Measurements from ENCODE around the gene RASGRF2. TPM values are rescaled to one million over a fixed set of nuclear protein-coding genes. Genes with fewer than 3 reads are reported as not detected.

RASGRF2 gene
- total RNA-seq, 2 experiments from 2014 or later, result 0.06 to 0.13 TPM

DNA sequence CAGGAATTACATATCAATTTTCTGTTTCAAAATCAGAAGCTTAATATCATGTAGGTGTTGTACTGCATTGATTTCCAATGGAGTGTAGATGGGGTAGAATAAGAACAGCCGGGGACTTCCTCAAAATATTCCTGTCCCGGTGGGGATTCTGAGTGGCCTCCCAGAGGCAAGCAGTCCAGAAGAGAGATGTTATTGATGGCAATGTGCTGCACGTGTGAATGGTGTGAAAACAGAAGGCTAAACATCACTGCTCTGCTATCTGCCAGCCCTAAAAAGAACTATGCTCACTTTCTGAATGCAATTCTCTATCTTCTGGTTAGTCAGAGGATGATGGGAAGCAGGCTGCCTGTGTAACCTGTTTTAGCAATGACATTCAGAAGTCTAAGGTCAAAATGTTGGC, 181.9 kb downstream of the RASGRF2 start:
- H3K4me3 ChIP-seq (ENCODE audit: low read depth, low read length, poor library complexity, severe bottlenecking), result no peak overlapping the region
- BruUV-seq (replicated peaks), result no TSS peak
- no peak for DNase-seq (ENCODE audit: low spot score)
- no peaks in the 10 kb centered on the region for H3K36me3 ChIP-seq (ENCODE audit: insufficient read depth, low read length)
- intact Hi-C loops (cut with micrococcal nuclease; ENCODE audit: unreplicated experiment), result no loop called here
- TF ChIP-seq, protein P1, sequence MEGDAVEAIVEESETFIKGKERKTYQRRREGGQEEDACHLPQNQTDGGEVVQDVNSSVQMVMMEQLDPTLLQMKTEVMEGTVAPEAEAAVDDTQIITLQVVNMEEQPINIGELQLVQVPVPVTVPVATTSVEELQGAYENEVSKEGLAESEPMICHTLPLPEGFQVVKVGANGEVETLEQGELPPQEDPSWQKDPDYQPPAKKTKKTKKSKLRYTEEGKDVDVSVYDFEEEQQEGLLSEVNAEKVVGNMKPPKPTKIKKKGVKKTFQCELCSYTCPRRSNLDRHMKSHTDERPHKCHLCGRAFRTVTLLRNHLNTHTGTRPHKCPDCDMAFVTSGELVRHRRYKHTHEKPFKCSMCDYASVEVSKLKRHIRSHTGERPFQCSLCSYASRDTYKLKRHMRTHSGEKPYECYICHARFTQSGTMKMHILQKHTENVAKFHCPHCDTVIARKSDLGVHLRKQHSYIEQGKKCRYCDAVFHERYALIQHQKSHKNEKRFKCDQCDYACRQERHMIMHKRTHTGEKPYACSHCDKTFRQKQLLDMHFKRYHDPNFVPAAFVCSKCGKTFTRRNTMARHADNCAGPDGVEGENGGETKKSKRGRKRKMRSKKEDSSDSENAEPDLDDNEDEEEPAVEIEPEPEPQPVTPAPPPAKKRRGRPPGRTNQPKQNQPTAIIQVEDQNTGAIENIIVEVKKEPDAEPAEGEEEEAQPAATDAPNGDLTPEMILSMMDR (conservative IDR thresholded peaks at IDR 0.05; ENCODE audit: low read length), result no peak
- TF ChIP-seq EZH2phosphoT487 (IDR thresholded peaks at IDR 0.05; ENCODE audit: borderline replicate concordance, low read depth, low read length), result no peak
- no peaks in the 10 kb centered on the region for H3K4me1 ChIP-seq (ENCODE audit: insufficient read depth, low read length, poor library complexity, severe bottlenecking)
- no peaks in the 10 kb centered on the region for H3K9me3 ChIP-seq (ENCODE audit: low read length)
- no peaks in the 10 kb centered on the region for H3K79me2 ChIP-seq (ENCODE audit: insufficient read depth, low read depth, low read length)
- ChIA-PET CTCF (ENCODE audit: unreplicated experiment) (no interaction called here), POLR2A (no interaction called here)
- no peak overlapping the region for H2AFZ ChIP-seq (ENCODE audit: low read length)
- no peaks in the 10 kb centered on the region for H4K20me1 ChIP-seq (ENCODE audit: insufficient read depth, low read length)
- H3K9me2 ChIP-seq (ENCODE audit: insufficient read depth, low read length), result no peaks in the 10 kb centered on the region
- H3K27ac ChIP-seq (ENCODE audit: low read depth, low read length, poor library complexity, severe bottlenecking), result no peak overlapping the region
- H3K4me2 ChIP-seq (ENCODE audit: low read length), result no peak overlapping the region

- no TSS peak for BruUV-seq (replicated peaks)
- ChIA-PET CTCF (ENCODE audit: unreplicated experiment) (no interaction called here), POLR2A (no interaction called here)
These were observed 185.3 kb downstream of the RASGRF2 start for GRCh38 chr5:81145329-81145935.

GRCh38 chr5:81146031-81146430, 185.9 kb downstream of the RASGRF2 start:
- no peaks in the 10 kb centered on the region for H4K20me1 ChIP-seq (ENCODE audit: insufficient read depth, low read length)
- H3K27ac ChIP-seq (ENCODE audit: low read depth, low read length, poor library complexity, severe bottlenecking), result no peak overlapping the region
- no peak for DNase-seq (ENCODE audit: low spot score)
- intact Hi-C loops (cut with micrococcal nuclease; ENCODE audit: unreplicated experiment), result no loop called here
- no peak for TF ChIP-seq EZH2phosphoT487 (IDR thresholded peaks at IDR 0.05; ENCODE audit: borderline replicate concordance, low read depth, low read length)
- TF ChIP-seq, protein P1 (conservative IDR thresholded peaks at IDR 0.05; ENCODE audit: low read length), result no peak
- H3K4me3 ChIP-seq (ENCODE audit: low read depth, low read length, poor library complexity, severe bottlenecking), result no peak overlapping the region
- H3K4me1 ChIP-seq (ENCODE audit: insufficient read depth, low read length, poor library complexity, severe bottlenecking), result no peaks in the 10 kb centered on the region
- BruUV-seq (replicated peaks), result no TSS peak
- no peaks in the 10 kb centered on the region for H3K36me3 ChIP-seq (ENCODE audit: insufficient read depth, low read length)
- ChIA-PET CTCF (ENCODE audit: unreplicated experiment) (no interaction called here), POLR2A (no interaction called here)
- no peaks in the 10 kb centered on the region for H3K9me3 ChIP-seq (ENCODE audit: low read length)
- H3K4me2 ChIP-seq (ENCODE audit: low read length), result no peak overlapping the region
- no peaks in the 10 kb centered on the region for H3K79me2 ChIP-seq (ENCODE audit: insufficient read depth, low read depth, low read length)
- no peak overlapping the region for H2AFZ ChIP-seq (ENCODE audit: low read length)
- no peaks in the 10 kb centered on the region for H3K9me2 ChIP-seq (ENCODE audit: insufficient read depth, low read length)

More at GRCh38 chr5:81145329-81145935, 185.3 kb downstream of the RASGRF2 start:
- intact Hi-C loops (cut with micrococcal nuclease; ENCODE audit: unreplicated experiment), result no loop called here
- Histone ChIP-seq H3K79me2 (ENCODE audit: insufficient read depth, low read depth, low read length) (no peaks in the 10 kb centered on the region), H3K36me3 (ENCODE audit: insufficient read depth, low read length) (no peaks in the 10 kb centered on the region), H3K27ac (ENCODE audit: low read depth, low read length, poor library complexity, severe bottlenecking) (no peak overlapping the region), H4K20me1 (ENCODE audit: insufficient read depth, low read length) (no peaks in the 10 kb centered on the region), H2AFZ (ENCODE audit: low read length) (no peak overlapping the region), H3K4me1 (ENCODE audit: insufficient read depth, low read length, poor library complexity, severe bottlenecking) (no peaks in the 10 kb centered on the region), H3K9me2 (ENCODE audit: insufficient read depth, low read length) (no peaks in the 10 kb centered on the region), H3K9me3 (ENCODE audit: low read length) (no peaks in the 10 kb centered on the region), H3K4me3 (ENCODE audit: low read depth, low read length, poor library complexity, severe bottlenecking) (no peak overlapping the region), H3K4me2 (ENCODE audit: low read length) (no peak overlapping the region)
- no peak for DNase-seq (ENCODE audit: low spot score)
- TF ChIP-seq EZH2phosphoT487 (IDR thresholded peaks at IDR 0.05; ENCODE audit: borderline replicate concordance, low read depth, low read length), result no peak
- TF ChIP-seq, protein P1 (conservative IDR thresholded peaks at IDR 0.05; ENCODE audit: low read length), result no peak
